Measurements from ENCODE around the gene ADARB1. TPM values are rescaled to one million over a fixed set of nuclear protein-coding genes. Genes with fewer than 3 reads are reported as not detected.

ADARB1 gene
- polyA plus RNA-seq, 4 donors: 14.9 to 20.0 (median 18.4) TPM

DNA sequence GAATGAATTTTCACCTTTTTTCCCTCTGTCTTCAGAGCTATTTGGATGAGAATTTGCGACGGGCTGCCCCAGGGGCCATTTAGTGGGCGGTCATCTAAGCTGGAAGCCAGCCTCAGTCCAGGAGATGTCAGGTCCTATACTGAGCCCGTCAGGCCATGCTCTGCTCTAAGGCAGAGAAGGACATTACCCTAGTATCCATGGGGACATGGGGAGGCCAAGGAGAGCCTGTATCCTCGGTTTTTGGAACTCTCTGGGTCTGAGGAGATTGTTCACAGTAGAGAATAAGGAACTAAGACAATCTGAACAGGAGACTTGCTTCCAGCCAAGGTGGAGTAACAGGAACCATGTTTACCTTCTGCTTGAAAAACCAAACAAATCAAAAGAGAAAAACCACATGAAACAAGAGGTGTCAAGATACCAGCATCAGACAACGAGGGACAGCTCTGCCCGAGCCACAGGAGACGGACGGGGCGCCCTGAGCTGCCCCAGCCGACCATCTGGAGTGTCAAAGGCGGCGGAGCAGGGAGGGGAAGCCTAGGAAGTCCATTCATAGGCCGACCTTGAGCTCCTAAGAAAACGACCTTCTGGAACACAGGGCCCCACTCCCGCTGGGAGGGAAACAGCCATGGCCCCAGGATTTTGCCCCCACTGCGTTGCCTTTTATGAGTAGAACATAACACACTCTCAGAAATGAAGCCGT, 20.0 kb upstream of the ADARB1 start:
- no peak for DNase-seq (ENCODE audit: low read depth in 4 of 4, low spot score in 2 of 4)

DNA sequence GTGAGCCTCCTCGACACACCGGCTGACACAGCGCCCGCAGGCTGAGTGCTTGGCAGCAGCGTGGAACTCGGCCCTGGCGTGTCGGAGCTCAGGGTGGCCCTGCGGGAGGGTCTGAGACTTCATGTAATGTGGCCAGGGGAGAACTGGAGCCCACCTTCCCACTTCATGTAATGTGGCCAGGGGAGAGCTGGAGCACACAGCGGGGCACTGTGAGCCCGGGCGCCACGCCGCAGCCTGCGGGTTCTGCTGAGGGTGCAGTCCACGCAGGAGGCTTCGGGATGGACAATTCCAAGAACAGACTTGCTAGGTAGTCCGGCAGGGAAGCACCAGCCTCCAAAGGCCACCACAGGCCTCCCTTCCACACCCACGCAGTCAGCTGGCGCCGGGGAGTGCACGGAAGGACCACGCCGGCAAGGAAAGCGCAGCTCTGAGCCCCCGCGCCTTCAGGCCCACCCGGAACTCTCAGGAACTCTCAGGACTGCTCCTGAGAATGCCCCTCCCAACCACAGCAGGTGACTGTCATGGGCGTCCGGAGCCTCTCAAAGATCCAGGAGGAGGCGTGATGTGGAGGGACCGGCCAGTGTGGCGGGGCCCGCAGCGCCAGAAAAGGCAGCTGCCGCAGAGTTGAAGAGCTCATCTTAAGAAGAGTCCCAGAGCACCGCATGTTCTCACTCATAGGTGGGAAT, 19.3 kb upstream of the ADARB1 start:
- no peak for DNase-seq (ENCODE audit: low read depth in 4 of 4, low spot score in 2 of 4)

DNA sequence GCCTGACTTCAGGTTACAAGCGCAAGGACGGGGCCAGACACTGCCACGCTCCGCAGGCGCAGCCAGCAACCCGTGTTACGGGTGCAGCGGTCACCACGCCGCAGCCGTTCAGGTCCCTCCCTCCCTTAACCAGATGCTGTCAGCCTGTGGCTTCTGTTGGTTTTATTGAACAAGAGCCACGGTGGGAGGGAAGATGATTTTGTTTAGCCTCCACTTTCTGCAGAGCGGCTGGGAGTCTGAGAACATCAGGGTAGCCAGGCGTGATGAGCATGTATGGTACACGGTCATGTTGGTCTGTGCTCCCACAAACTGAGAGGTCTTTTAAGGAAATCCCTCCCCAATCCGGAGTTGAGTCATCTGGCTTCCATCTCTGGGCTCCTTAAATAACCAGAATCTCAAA, 18.5 kb upstream of the ADARB1 start:
- DNase-seq (ENCODE audit: low read depth in 4 of 4, low spot score in 2 of 4): no peak

DNA sequence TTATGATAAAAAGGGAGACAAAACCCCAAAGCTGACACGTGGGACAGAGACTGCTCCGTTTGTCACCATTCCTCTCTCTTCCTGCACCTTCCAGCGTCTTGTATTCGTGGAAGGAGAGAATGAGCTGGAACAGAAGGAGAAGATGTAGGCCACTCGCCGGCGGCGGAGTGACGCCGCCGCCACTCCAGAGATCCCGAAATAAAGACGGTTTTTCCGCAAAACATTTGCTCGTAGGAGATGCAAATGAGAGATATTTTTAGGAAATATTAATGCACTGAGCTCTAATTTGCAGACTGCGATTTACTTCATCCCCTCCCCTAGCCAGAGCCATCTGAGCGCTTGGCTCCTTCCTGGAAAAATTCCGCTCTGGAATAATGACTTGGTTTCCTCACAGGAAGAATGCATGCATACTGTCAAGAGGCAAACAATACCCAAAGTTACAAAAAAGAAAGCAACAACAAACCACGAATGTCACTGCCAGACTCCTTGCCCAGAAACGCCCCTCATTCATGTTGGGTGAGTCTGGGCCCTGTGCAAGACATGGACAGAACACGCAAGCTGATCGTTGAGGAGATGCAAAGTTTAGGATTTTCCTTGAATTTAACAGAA, 18.0 kb upstream of the ADARB1 start:
- DNase-seq (ENCODE audit: low read depth in 4 of 4, low spot score in 2 of 4): no peak

DNA sequence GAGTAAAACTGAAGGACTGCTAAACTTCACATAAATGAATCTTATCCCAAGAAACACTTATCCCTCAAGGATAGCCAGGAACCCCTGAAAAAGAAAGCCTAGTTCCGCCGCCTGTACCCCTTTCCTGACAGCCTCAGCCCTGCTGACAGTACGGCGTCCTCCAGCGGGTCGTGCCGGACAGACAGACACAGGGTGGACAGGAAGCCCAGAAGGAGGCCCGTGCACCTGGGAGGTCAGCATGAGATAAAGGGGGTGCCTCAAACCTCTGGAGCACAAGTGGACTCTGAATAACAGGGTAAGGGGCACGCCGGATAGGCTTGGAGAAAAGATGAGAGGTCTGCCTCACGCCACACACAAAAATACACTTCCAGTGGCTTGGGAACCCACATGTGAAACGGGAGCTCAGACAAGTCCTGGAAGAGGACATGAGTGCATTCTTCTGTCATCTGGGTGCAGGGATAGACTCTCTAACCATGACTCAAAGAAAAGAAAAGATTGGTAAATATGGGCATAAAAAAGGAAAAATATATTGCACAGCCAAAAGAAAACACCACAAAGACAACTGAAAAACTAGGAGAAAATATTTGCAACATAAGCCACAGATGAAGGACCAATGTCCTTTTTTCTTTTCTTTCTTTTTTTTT, 17.3 kb upstream of the ADARB1 start:
- DNase-seq (ENCODE audit: low read depth in 4 of 4, low spot score in 2 of 4): no peak

DNA sequence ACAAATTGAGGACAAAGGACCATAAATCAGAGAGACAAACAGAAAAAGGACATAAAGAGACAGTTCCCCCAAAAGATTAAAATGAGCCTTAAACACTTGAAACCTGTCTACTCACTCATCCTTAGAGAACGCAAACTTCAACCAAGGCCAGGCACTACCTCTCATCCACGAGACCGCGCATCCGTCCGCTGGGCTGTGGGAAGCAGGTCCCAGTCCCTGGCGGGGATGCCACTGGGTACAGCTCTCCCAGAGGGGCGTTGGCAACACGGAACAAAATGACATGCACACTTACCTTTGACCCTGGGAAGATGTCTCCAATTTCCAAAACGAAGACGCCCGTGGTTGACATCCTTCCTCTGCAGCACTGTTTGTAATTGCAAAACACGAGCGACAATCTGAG, 16.5 kb upstream of the ADARB1 start:
- DNase-seq (ENCODE audit: low read depth in 4 of 4, low spot score in 2 of 4): no peak

DNA sequence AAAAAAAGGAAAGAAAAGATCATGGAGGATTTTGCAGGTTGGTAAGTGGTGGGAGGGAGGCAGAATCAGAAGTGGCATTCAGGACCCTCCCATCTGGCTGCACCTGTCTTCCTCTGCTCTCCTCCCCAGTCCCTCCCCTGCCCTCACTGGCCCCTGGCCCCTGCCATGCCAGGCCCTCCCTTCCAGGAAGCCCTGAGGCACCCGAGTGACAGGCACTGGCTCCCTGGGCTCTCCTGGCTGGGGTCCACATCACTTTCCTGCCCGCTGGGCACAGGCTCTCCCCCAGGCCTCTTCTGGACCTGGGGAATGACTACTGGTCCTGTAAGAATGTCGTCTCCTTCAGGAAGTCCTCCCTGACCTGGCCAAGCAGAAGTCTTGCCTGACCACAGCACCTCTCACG, 15.3 kb upstream of the ADARB1 start:
- DNase-seq (ENCODE audit: low read depth in 4 of 4, low spot score in 2 of 4): no peak

DNA sequence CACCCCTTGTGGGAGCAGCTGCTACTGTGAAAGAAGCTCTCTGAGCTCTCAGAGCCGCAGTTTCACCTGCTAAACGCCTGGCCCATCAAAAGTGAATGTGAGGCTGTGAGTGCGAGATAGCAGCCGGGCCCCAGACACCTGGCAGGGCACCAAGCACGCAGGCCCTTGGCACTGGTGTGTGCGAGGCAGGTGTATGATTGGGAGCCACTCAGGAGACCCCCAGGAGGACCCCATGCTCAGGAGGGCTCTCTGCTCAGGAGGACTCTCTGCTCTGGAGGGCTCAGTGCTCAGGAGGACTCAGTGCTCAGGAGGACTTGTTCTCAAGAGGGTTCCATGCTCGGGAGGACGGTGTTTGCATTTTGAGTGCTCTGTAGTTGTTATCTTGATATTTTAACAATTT, 14.3 kb upstream of the ADARB1 start:
- no peak for DNase-seq (ENCODE audit: low read depth in 4 of 4, low spot score in 2 of 4)

DNA sequence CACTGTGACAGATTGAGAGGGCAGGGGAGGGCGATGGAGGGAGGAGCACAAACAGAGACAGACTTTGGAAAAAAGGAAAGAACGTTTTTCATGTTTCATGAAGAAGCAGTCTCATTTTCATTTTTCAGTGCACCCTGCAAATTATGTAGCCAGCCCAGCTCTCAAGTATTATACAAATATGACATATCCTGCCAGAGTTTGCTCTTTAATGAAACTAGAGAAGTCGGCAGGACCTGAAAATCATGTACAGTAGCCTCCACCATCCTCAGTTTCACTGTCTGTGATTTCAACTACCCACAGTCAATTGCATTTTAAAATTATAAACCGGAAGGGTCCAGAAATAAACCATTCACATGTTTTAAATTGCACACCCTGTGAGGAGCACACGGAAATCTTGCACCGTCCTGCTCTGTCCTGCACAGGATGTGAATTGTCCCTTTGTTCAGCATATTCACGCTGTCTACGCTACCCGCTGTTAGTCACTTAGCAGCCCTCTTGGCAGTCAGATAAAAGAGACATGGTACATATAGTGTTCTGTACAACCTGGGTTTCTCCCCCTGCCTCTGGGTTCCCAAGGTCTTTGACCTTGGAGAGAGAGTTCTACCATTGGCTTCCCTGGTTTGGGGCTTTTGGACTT, 13.6 kb upstream of the ADARB1 start:
- DNase-seq (ENCODE audit: low read depth in 4 of 4, low spot score in 2 of 4): no peak

DNA sequence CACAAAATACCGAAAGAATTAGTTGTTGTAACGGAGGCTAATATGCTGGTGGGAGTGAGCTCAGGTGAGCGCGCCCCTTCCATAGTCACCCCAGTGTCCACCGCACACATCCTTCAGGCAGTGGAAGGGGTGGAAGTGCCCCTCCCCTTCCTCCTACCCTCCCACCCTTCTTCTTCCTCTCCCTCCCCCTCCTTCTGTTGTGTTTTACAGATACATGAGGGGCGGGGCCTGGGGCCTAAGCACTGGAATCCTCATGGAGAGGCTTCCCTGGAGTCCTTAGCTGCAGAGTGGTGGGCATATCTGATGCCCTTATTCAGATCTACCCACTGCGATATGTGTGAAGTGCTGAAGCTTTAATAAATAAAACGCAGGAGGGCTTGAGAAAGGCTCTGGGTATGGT, 10.3 kb upstream of the ADARB1 start:
- DNase-seq (ENCODE audit: low read depth in 4 of 4, low spot score in 2 of 4): no peak

DNA sequence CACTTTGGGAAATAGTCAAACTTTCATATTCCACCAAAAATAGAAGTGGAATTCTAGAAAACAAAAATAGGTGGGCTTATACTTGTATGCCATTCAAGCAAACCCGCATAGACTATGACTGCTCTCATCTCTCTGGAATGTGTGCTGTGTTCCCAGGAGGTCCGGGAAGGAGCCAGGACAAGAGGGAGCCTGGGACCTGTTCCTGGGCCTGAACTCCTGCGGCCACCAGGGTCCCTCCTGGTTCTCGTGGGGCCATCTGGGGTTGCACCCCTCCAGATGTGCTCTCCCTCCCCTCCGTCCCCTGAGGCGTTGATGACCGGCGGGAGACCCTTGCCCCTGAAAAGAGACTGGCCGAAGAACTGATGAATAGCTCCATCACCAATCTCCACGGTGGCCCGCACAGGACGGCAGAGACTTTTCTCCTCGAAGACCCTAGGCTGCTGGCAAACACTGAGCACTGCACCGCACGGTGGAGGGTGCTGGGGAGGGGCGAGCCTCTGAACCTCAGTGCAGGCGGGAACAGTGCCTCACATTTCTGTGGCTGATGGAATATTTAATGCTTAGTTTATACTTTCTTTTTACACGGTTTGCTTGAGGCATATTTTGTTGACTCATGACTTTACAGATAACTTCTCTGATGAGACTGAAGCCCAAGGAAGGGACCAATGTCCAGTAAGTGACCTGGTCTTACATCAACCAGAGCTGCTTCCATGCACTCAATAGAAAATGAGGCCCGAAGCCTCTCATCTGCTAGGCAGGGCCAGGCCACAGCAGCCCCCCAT, 9.6 kb upstream of the ADARB1 start:
- DNase-seq (ENCODE audit: low read depth in 4 of 4, low spot score in 2 of 4): no peak

DNA sequence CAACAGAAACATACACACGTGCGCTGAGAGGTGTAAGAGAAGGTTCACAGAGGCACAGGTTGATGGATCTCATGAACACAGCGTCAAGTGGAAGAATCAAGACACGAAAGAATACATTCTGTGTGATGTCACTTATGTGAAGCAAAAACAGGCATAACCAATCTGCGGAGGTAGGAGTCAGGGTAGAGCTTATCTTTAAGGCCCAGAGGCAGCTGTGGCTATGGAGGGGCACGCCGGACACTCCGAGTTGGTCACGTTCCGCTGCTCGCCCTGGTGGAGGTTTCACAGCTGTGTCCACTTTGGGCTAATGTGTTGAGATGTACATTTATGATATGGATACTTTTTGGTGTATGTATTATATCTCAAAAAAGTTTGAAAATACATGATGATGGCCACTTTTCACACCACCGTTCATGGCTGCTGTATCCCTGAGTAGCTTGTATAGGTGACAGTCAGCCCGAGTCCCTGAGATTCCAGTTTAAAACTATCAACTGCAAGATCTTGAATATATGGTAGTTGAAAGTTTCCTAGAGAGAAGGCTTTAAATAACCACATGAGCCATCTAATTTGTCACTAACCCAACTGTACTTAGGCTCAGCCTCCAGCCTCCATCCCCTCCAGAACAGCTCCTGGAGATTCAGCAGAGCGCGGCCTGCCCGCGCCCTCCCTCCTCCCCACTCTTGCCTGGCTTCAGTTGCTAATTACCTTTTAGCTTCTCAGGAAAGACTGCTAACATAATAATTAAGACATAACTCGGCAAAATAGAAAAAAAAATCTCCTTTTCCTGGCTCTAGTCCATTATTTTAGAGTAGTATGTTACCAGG, 6.7 kb upstream of the ADARB1 start:
- DNase-seq (ENCODE audit: low read depth in 4 of 4, low spot score in 2 of 4): no peak

DNA sequence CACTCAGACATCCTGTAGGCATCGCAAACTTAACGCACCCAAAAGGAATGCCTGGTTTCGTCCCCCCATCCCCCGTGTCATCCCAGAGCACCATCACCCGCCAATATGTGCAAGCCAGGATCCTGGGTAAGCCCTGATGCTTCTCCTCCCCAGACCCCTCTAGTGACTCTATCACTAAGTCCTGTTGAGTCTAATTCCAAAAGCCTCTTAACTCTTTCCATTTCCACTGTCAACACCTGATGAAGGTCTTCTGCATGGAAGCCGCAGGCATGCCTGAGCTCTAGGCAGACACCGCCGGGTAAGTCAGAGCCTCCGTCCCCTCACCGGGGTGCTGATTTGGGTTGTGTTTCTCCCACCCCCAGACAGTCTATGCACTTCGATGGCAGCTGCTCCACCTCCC, 5.3 kb upstream of the ADARB1 start:
- no peak for DNase-seq (ENCODE audit: low read depth in 4 of 4, low spot score in 2 of 4)

DNA sequence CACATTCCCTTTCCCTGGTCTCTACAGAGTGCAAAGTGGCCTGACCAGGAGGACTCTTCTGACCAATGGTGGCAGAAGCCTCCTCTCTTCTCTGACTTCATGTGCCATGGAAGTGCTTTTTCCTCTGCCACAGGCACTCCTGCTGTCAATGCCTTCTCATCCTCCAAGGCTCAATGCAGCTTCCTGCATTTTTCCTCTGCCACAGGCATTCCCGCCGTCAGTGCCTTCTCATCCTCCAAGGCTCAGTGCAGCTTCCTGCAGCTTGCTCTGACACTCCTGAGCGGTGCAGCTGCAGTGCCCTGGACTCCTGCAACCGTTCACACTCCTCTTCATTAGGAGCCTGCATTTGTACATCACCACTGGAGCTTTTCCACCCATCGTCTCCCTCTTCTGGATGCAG, 4.7 kb upstream of the ADARB1 start:
- DNase-seq (ENCODE audit: low read depth in 4 of 4, low spot score in 2 of 4): no peak

DNA sequence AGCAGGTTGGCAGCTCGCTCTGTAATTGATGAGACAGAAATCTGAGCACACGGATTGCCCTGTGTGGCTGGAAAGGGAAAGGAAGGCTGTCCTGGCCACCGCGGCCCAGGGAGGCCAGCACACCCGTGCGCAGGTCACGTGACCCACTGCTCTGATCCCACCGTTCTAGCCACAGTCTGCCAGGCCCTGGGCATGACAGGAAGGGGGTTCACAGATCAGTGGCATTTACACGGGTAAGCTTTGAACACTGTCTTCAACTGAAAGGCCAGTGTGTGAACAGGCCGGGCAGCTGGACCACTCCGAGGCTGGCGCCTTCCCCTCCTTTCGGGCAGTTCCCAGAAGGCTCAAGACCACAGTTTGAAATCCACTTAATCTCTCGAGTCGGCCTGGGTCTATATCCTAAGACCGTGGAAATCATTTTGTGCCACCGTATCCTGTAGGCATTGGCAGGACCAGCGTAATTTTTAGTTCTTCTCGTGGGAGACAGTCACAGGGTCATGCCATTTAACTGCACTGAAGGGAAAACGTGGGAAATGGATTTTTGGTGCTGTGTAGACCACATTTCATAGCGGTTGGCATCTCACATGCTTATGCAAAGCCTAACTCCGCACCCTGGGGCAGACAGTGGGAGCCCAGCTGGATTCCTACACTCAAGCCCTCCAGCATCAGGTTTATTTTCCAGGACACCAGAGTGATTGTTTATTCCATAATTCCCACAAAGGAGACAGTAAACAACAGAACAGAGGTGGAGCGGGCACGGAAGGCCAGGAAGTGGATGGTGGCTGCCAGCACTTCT, 3.1 kb upstream of the ADARB1 start:
- DNase-seq (ENCODE audit: low read depth in 4 of 4, low spot score in 2 of 4): no peak

DNA sequence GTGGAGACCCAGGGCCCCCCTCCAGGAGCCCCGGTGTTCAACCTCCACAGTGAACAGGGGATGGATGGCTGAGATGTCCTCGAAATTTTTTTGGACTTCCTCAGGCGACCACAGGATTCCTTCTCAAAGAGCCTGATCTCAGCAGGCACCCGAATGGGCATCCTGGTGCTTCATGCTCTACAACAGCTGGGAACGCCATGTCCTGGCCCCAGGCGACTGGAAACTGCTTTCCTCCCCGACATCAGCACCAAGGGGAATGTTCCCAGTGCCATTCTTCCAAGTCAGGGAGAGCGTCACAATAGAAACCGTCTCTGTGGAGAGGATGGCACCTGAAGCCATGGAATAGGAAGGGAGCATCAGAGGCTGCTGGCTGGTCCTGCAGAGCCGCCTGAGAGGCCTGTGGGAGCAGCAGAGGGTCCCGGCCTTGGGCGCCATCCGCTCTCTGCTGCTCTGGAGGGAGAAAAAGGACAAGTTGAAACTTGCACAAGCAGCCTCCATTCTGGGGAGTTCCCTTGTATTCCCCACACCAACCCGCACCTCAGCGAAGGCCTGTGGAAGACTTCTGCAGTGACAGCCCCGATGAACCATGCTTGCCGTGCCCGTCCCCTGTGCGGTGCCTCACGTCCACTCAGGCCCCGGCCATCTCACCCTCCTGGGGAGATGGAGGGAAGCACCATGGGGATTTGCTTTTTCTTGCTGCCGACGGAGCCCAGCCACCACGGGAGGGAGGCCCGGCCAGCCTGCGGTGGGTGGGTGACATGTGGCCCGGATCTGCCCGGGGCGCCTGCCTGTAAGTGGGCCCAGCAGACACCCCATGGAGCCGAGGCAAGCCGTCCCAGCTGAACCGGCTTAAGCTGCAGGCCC, 2.3 kb upstream of the ADARB1 start:
- no peak for DNase-seq (ENCODE audit: low read depth in 4 of 4, low spot score in 2 of 4)

DNA sequence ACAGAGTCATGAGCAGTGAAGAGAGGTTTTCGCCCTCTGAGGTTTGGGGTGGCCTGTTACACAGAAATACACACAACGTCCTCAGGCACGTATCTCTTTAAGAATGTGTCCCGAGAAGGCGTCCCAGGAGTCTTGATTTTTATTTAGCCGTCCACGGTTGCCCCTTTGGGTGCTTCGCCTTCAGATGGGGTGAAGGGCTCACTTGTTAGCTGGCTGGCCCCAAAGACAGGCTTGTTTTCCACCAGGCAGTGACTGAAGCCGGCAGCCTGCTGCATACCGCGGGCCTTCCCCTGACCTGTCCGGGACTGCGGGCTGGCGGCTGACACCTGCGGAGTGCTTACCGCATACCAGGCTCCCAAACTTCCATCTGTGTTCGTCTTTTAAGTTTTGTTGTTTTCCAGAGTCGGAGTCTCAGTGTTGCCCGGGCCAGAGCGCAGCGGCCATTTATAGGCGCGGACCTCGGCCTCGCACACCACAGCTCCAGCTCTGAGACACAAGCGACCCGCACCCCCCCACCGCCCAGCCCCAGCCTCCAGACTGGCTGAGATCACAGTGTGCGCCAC, 1.6 kb upstream of the ADARB1 start:
- DNase-seq (ENCODE audit: low read depth in 4 of 4, low spot score in 2 of 4): no peak
